ENCODE results near the gene STAM2. TPM values are rescaled to one million over a fixed set of nuclear protein-coding genes. Genes with fewer than 3 reads are reported as not detected.

The STAM2 gene
- 10 to 100 TPM; 19.4 to 29.9 (median 23.9) TPM for total RNA-seq

GRCh38 chr2:152175368-152176112, at the start of gene STAM2:
Gene STAM2, minus strand, starts transcription at chr2:152175763. Its CDS starts 121 bp downstream, at chr2:152175642.
- DNase-seq (ENCODE audit: extremely low spot score): peak; percentile 96
- Histone ChIP-seq H3K4me3 (peak within 1 kb of the TSS; percentile 78 to 93 (median 82)), H3K36me3 (no peaks in the 10 kb centered on the region), H3K27ac (replicated peaks in 1 of 4) (peak within 1 kb of the TSS; percentile 92 to 97 (median 94)), H3K9me3 (no peaks in the 10 kb centered on the region), H3K4me1 (peaks cover 17 to 46% (median 37%) of the 10 kb centered on the region in 4 donors), H3K27me3 (no peaks in the 10 kb centered on the region)
- TF ChIP-seq POLR2AphosphoS5 (IDR thresholded peaks at IDR 0.05) (peak; percentile 77 to 89), EP300 (IDR thresholded peaks at IDR 0.05) (no peak), CTCF (IDR thresholded peaks at IDR 0.05) (peak in 2 of 3 experiments; percentile 95 to 96), POLR2A (IDR thresholded peaks at IDR 0.05; ENCODE audit: low read depth) (peak; percentile 60)
- whole genome bisulfite sequencing: 0% methylated on average over 29 of the region's 72 CpGs
- intact Hi-C loops (cut with DNase I): no loop called here

GRCh38 chr2:152223977-152224376, 48.4 kb upstream of the STAM2 start:
- Histone ChIP-seq H3K4me1 (peaks cover 11 to 39% (median 32%) of the 10 kb centered on the region in 4 donors), H3K27me3 (no peaks in the 10 kb centered on the region), H3K4me3 (no peak overlapping the region), H3K36me3 (no peaks in the 10 kb centered on the region), H3K9me3 (no peaks in the 10 kb centered on the region), H3K27ac (replicated peaks in 1 of 4) (peak overlapping the region; percentile 21 to 53 (median 38))
- intact Hi-C loops (cut with DNase I): loop anchor here (10.0 kb wide), 1 partner anchor 111 kb away; the partner anchor contains the start of gene FMNL2
- 26% methylated on average over 2 of the region's 2 CpGs for WGBS
- TF ChIP-seq POLR2AphosphoS5 (IDR thresholded peaks at IDR 0.05): no peak
- TF ChIP-seq POLR2A (IDR thresholded peaks at IDR 0.05; ENCODE audit: low read depth): no peak
- TF ChIP-seq EP300 (IDR thresholded peaks at IDR 0.05): no peak
- TF ChIP-seq CTCF (IDR thresholded peaks at IDR 0.05): no peak
- DNase-seq (ENCODE audit: extremely low spot score): no peak

GRCh38 chr2:152222975-152223637, 47.5 kb upstream of the STAM2 start:
- H3K27me3 ChIP-seq: no peaks in the 10 kb centered on the region
- 34% methylated on average over 7 of the region's 7 CpGs for WGBS
- peaks cover 11 to 35% (median 28%) of the 10 kb centered on the region in 4 donors for H3K4me1 ChIP-seq
- H3K4me3 ChIP-seq: no peak overlapping the region
- H3K27ac ChIP-seq (replicated peaks in 1 of 4): peak overlapping the region in 1 of 4 donors; percentile 30
- no peak for TF ChIP-seq EP300 (IDR thresholded peaks at IDR 0.05)
- TF ChIP-seq CTCF (IDR thresholded peaks at IDR 0.05): no peak
- TF ChIP-seq POLR2A (IDR thresholded peaks at IDR 0.05; ENCODE audit: low read depth): no peak
- TF ChIP-seq POLR2AphosphoS5 (IDR thresholded peaks at IDR 0.05): no peak
- intact Hi-C loops (cut with DNase I): loop anchor here (10.0 kb wide), 1 partner anchor 112 kb away; the partner anchor contains the start of gene FMNL2
- no peak for DNase-seq (ENCODE audit: extremely low spot score)
- H3K36me3 ChIP-seq: no peaks in the 10 kb centered on the region
- no peaks in the 10 kb centered on the region for H3K9me3 ChIP-seq

- intact Hi-C loops (cut with DNase I): loop anchor here (10.0 kb wide), 1 partner anchor 113 kb away; the partner anchor contains the start of gene FMNL2
- DNase-seq (ENCODE audit: extremely low spot score): no peak
Observed at GRCh38 chr2:152221839-152222238, 46.3 kb upstream of the STAM2 start.

More at GRCh38 chr2:152221839-152222238, 46.3 kb upstream of the STAM2 start:
- Histone ChIP-seq H3K27ac (replicated peaks in 1 of 4) (no peak overlapping the region), H3K36me3 (no peaks in the 10 kb centered on the region), H3K4me3 (no peak overlapping the region), H3K4me1 (peaks cover 11 to 31% (median 22%) of the 10 kb centered on the region in 4 donors), H3K9me3 (no peaks in the 10 kb centered on the region), H3K27me3 (no peaks in the 10 kb centered on the region)
- no peak for TF ChIP-seq CTCF (IDR thresholded peaks at IDR 0.05)
- TF ChIP-seq POLR2AphosphoS5 (IDR thresholded peaks at IDR 0.05): no peak
- TF ChIP-seq EP300 (IDR thresholded peaks at IDR 0.05): no peak
- TF ChIP-seq POLR2A (IDR thresholded peaks at IDR 0.05; ENCODE audit: low read depth): no peak
- 56% methylated on average over 3 of the region's 3 CpGs for WGBS
